GM12878 (cell line): ENCODE measurements around the gene PDCD5.

ENCODE experiments used
- EP300 ChIP-seq, 2 experiments: fragments of 150-350 bp in 1 of 2; IDR thresholded peaks; 2 replicates each; pipeline ENCODE4 v1.6.1; 2011 to 2012; ENCODE audit warnings: low read depth in 2 of 2, low read length in 2 of 2, borderline replicate concordance in 1 of 2, improper control_type of control experiment in 1 of 2, inconsistent platforms in 1 of 2; ENCODE audit not compliant: control insufficient read depth in 1 of 2
- EZH2 ChIP-seq: IDR thresholded peaks from 2 replicates; pipeline ENCODE4 v1.6.1; 2012; ENCODE audit warnings: low read depth, mild to moderate bottlenecking, control low read depth, inconsistent platforms, low read length, borderline replicate concordance; ENCODE audit not compliant: control insufficient read depth
- FOXM1 ChIP-seq: IDR thresholded peaks from 2 replicates; pipeline ENCODE4 v1.6.1; 2012; ENCODE audit warnings: low read depth, mild to moderate bottlenecking, inconsistent platforms, low read length, moderate library complexity
- RAD21 ChIP-seq: IDR thresholded peaks from 2 replicates; pipeline ENCODE4 v1.6.1; 2011; ENCODE audit warnings: mild to moderate bottlenecking, low read depth, low read length, moderate library complexity; ENCODE audit not compliant: insufficient read depth
- TCF3 ChIP-seq: IDR thresholded peaks from 2 replicates; pipeline ENCODE4 v1.6.1; 2012; ENCODE audit warnings: low read depth, mild to moderate bottlenecking, low read length, borderline replicate concordance; ENCODE audit not compliant: insufficient read depth
- TCF7 ChIP-seq: IDR thresholded peaks from 2 replicates; pipeline ENCODE4 v1.6.1; 2014; ENCODE audit warnings: antibody characterized with exemption, borderline replicate concordance

DNA sequence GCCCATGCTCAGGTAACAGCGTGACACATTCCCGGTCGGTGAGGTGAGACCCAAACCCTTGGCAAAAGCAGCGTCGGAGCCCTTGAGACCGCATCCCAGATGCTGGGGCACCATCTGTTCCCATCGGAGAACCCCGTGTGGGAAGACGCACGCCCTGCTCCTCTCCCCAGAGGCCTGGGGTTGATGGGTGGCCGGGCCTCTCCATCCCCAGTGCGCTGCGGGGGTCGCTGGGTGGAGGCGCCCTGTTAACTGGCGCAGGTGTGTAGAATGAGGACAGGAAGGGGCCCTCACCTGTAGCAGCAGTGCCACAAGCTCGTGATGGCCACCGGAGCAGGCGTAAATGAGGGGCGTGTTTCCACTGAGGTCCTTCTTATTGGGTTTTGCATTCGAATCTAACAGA, 24.6 kb downstream of the PDCD5 start:
- no peak for TF ChIP-seq EP300 (IDR thresholded peaks at IDR 0.05; ENCODE audit: borderline replicate concordance in 1 of 2, control insufficient read depth in 1 of 2, low read depth in 2 of 2, low read length in 2 of 2)
- TF ChIP-seq FOXM1, result no peak
- no peak for TF ChIP-seq TCF3
- TF ChIP-seq TCF7, result no peak
- no peak for TF ChIP-seq EZH2
- no peak for TF ChIP-seq RAD21
